Lung (tissue), 12 donors: ENCODE measurements around the gene EML3. TPM values are rescaled to one million over a fixed set of nuclear protein-coding genes. Genes with fewer than 3 reads are reported as not detected.
"Not testable (repeated sequence)": the region's sequence is repeated elsewhere in the genome, so short reads cannot be mapped to it uniquely, and the experiment has no call there.

Source experiments
- ATAC-seq: fragments of 200-7000 bp; cut with Tn5 transposase; one replicate; pipeline ENCODE4 v1.9.1; 2020; ENCODE audit warnings: moderate number of reproducible peaks; ENCODE audit not compliant: insufficient read depth, low FRiP score
- DNase-seq, 3 donors: peaks; one replicate each; pipeline ENCODE4 v3.0.0-alpha.2; 2013 to 2017
- H3K27ac ChIP-seq, 2 donors: one replicate each; pipeline ENCODE4 v1.5.1; 2013; ENCODE audit warnings: mild to moderate bottlenecking in 2 of 2, moderate library complexity in 2 of 2, control low read depth in 1 of 2, inconsistent platforms in 1 of 2, low read depth in 1 of 2, low read length in 1 of 2
- H3K27me3 ChIP-seq, 3 donors: one replicate each; pipeline ENCODE4 v1.5.1; 2013; ENCODE audit warnings: low read length in 2 of 3; ENCODE audit not compliant: control insufficient read depth in 3 of 3, insufficient read depth in 3 of 3
- H3K36me3 ChIP-seq, 4 donors: one replicate each; pipeline ENCODE4 v1.5.1; 2013; ENCODE audit warnings: low read length in 4 of 4, mild to moderate bottlenecking in 1 of 4, moderate library complexity in 1 of 4; ENCODE audit not compliant: control insufficient read depth in 4 of 4, insufficient read depth in 4 of 4
- H3K4me1 ChIP-seq, 5 donors: one replicate each; pipeline ENCODE4 v1.5.1; 2013; ENCODE audit warnings: low read length in 5 of 5, mild to moderate bottlenecking in 2 of 5, moderate library complexity in 1 of 5; ENCODE audit not compliant: control insufficient read depth in 5 of 5, insufficient read depth in 5 of 5
- H3K4me3 ChIP-seq: one replicate; pipeline ENCODE4 v1.5.1; 2013; ENCODE audit warnings: mild to moderate bottlenecking, control low read depth, moderate library complexity
- H3K9ac ChIP-seq, 2 donors: one replicate each; pipeline ENCODE4 v1.5.1; 2013; ENCODE audit warnings: low read length in 2 of 2, control low read depth in 1 of 2; ENCODE audit not compliant: insufficient read depth in 1 of 2
- H3K9me3 ChIP-seq, 4 donors: one replicate each; pipeline ENCODE4 v1.5.1; 2013; ENCODE audit warnings: low read length in 3 of 4, mild to moderate bottlenecking in 1 of 4, moderate library complexity in 1 of 4; ENCODE audit not compliant: control insufficient read depth in 4 of 4, insufficient read depth in 3 of 4
- CTCF ChIP-seq: IDR thresholded peaks from 2 replicates; pipeline ENCODE4 v1.5.1; 2012; ENCODE audit warnings: mild to moderate bottlenecking; ENCODE audit errors: control extremely low read depth, extremely low read depth
- WGBS, 2 donors: extraction: QIAGEN DNeasy Blood & Tissue Kit; methylation state at CpG; one replicate each; pipeline ENCODE4 v1.1.7; 2013; 5-methylcytosine and 5-hydroxymethylcytosine counted together
- polyA plus RNA-seq, 2 donors: library from polyadenylated mRNA; stranded (reverse); fragments of 200-250 nt; gene quantifications; one replicate each; pipeline ENCODE4 v1.2.1, GENCODE V29; 2013
- total RNA-seq, 2 donors: library from RNA; depleted of rRNA in 1 of 2; stranded (reverse); fragments of >200 nt in 1 of 2; gene quantifications; one replicate each; pipeline ENCODE4 v1.2.1, GENCODE V29; 2014 to 2021
- donor health status: control.
- donor health status: control.
- donor health status: Bipolar disorder and iron deficiency.
- donor health status: healthy.
- donor health status: DM: yes; HTN: yes; CAD: no.

EML3 gene
- total and polyA plus RNA-seq, 4 donors, result 29.1 to 95.4 (median 62.9) TPM

GRCh38 chr11:62572431-62572830, 40.1 kb downstream of the EML3 start:
- ATAC-seq (no peak), DNase-seq (no peak)
- Histone ChIP-seq H3K36me3 (peaks cover 3 to 35% (median 29%) of the 10 kb centered on the region in 4 donors), H3K4me3 (peak overlapping the region; percentile 55), H3K27me3 (no peaks in the 10 kb centered on the region), H3K27ac (no peak overlapping the region), H3K9ac (peak overlapping the region; percentile 90 to 96), H3K9me3 (no peaks in the 10 kb centered on the region), H3K4me1 (peaks cover 0 to 24% (median 14%) of the 10 kb centered on the region in 5 donors)
- 77 to 86% methylated on average over 12 of the region's 12 CpGs for WGBS, 2 donors
- no peak for TF ChIP-seq CTCF

DNA sequence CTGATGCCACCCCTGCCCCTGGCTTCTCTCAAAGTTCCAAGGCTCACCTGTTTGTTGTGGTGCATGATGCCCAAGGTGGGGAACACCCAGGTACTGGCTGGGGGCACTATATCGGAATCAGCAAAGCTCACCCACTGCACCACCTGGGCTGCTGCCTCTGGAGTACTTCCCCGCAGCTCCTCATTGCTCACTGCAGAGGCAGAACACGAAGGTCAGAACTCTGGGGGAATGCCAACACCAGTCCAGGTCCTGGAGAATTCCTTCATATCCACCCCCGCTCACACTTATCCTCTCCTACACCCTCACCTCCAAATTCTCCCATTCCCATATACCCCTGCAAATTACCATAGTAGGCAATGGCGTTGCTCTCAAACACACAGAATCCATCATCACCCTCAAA, 41.1 kb downstream of the EML3 start:
- not testable (repeated sequence) for H3K27ac ChIP-seq, H3K4me3 ChIP-seq, H3K9me3 ChIP-seq, H3K27me3 ChIP-seq, DNase-seq, ATAC-seq
- H3K36me3 ChIP-seq, result peaks cover 12 to 39% (median 34%) of the 10 kb centered on the region in 4 donors
- 93 to 94% methylated on average over 5 of the region's 5 CpGs for WGBS, 2 donors
- H3K9ac ChIP-seq, result peak overlapping the region in 1 of 2 donors; percentile 96
- H3K4me1 ChIP-seq, result peaks cover 0 to 24% (median 14%) of the 10 kb centered on the region in 5 donors

DNA sequence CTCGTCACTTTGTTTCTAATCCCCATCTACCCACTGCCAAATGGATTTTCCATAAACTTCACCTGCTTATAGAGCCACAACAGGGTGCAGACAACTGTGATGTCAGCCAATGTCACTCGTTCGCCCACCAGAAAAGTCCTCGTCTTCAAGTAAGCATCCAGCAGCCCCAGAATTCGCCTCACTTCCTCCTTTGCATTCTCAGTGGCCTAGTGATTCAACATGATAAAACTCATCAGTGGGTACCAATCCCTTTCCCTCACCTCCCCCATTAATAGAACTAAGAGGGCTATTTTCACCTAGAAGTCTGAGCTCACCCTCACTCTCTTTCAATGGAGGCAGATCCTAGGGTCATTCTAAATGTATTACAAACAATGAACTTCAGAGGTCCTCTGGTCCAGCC, 41.7 kb downstream of the EML3 start:
- not testable (repeated sequence) for H3K9ac ChIP-seq, DNase-seq, ATAC-seq, H3K4me3 ChIP-seq, H3K27me3 ChIP-seq, H3K27ac ChIP-seq, H3K9me3 ChIP-seq
- peaks cover 18 to 42% (median 37%) of the 10 kb centered on the region in 4 donors for H3K36me3 ChIP-seq
- 82 to 96% methylated on average over 5 of the region's 5 CpGs for WGBS, 2 donors
- H3K4me1 ChIP-seq, result peaks cover 0 to 22% (median 11%) of the 10 kb centered on the region in 5 donors

GRCh38 chr11:62569611-62570010, 43.0 kb downstream of the EML3 start:
- H3K9me3 ChIP-seq, result no peaks in the 10 kb centered on the region
- H3K27me3 ChIP-seq, result no peaks in the 10 kb centered on the region
- ATAC-seq (no peak), DNase-seq (no peak)
- no peak overlapping the region for H3K27ac ChIP-seq
- no peak overlapping the region for H3K4me3 ChIP-seq
- WGBS, 2 donors, result 87 to 91% methylated on average over 1 of the region's 1 CpG
- H3K9ac ChIP-seq, result no peak overlapping the region
- no peak for TF ChIP-seq CTCF
- peaks cover 0 to 14% (median 4%) of the 10 kb centered on the region in 5 donors for H3K4me1 ChIP-seq
- H3K36me3 ChIP-seq, result peaks cover 23 to 46% (median 42%) of the 10 kb centered on the region in 4 donors
